Measurements from ENCODE around the gene ADAMTSL5.
A peak's percentile ranks its signal among the peaks of the same experiment; 100 is the strongest.
"Not testable (repeated sequence)": the region's sequence is repeated elsewhere in the genome, so short reads cannot be mapped to it uniquely, and the experiment has no call there.

ADAMTSL5 gene, protein sequence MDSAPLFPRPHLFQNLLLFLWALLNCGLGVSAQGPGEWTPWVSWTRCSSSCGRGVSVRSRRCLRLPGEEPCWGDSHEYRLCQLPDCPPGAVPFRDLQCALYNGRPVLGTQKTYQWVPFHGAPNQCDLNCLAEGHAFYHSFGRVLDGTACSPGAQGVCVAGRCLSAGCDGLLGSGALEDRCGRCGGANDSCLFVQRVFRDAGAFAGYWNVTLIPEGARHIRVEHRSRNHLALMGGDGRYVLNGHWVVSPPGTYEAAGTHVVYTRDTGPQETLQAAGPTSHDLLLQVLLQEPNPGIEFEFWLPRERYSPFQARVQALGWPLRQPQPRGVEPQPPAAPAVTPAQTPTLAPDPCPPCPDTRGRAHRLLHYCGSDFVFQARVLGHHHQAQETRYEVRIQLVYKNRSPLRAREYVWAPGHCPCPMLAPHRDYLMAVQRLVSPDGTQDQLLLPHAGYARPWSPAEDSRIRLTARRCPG

DNA sequence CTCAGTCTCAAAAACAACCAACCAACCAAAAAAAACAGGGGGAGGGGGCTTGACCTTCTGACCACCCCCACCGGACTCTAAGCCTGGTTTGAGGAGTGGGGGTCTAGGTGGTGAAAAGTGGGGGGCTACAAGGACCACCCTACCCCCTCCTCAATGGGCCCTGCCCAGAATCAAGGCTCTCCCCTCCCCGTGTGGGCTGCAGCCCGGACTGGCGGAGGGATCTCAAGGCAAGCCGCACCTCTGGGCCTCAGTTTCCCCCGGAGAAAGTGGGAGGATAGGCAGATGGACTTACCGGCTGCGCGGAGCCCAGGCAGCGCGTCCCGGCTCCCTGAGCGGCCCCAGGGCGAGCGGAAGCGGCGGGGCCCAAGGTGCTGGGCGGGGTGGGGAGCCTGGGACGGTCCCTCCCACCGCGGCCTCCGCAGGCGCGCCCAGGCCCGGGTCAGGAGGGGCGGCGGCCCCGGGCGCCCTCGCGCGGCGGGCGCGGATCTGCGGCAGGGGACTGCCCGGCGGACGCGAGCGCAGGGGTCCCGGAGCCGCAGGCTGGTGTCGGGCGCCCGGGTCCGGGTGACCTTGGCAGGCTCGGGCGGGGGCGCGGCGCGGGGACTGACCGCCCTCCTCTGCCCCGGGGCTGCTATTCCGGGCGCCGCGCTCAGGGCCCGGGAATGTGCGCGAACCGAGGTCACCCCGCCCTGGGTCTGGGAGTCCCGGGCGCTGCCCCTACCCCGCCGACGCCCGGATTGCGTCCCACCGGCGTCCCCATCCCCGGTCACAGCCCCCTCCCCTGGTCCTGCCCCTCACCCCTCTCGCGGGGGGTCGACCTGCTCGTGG lies at the start of gene ADAMTSL5:
Gene ADAMTSL5, minus strand, starts transcription at position 349 of the 828 bp plus-strand sequence. CDS start 2,076 bp downstream, outside the sequence.
- no peak within 1 kb of the TSS for H3K27ac Mint-ChIP-seq
- ATAC-seq: peak; percentile 90
- H3K4me3 Mint-ChIP-seq: peak within 1 kb of the TSS; percentile 79 to 84
- H3K27me3 Mint-ChIP-seq: peaks cover 61% of the 10 kb centered on the region
- H3K4me1 Mint-ChIP-seq: peaks cover 38% of the 10 kb centered on the region
- no peaks in the 10 kb centered on the region for H3K9me3 Mint-ChIP-seq
- DNase-seq: peak; percentile 78 to 81

DNA sequence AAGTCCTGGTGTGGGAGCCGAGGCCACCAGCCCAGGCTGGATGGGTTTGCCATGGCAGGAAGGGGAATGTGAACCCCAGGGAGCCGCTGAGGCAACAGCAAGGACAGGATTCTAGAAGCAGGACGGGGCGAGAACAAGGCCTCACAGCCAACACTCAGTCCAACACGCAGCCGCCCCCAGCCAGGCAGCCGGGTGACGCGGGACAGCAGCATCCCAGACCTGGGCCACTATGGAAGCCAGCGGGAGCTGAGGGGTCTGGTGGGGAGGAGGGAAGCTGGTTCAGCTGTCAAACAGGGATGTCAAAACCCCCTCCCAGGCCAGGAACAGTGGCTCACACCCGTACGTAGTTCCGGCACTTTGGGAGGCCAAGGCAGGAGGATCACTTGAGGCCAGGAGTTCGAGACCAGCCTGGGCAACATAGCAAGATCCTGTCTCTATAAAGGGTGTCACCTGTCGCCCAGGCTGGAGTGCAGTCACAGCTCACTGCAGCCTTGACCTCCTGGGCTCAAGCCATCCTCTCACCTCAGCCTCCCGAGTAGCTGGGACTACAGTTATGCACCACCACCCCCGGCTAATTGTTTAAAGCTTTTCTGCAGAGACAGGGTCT lies 48.5 kb upstream of the ADAMTSL5 start:
- no peak overlapping the region for H3K27ac Mint-ChIP-seq
- H3K4me1 Mint-ChIP-seq: no peaks in the 10 kb centered on the region
- no peak overlapping the region for H3K4me3 Mint-ChIP-seq
- no peaks in the 10 kb centered on the region for H3K9me3 Mint-ChIP-seq
- H3K27me3 Mint-ChIP-seq: no peaks in the 10 kb centered on the region
- ATAC-seq: no peak
- no peak for DNase-seq

DNA sequence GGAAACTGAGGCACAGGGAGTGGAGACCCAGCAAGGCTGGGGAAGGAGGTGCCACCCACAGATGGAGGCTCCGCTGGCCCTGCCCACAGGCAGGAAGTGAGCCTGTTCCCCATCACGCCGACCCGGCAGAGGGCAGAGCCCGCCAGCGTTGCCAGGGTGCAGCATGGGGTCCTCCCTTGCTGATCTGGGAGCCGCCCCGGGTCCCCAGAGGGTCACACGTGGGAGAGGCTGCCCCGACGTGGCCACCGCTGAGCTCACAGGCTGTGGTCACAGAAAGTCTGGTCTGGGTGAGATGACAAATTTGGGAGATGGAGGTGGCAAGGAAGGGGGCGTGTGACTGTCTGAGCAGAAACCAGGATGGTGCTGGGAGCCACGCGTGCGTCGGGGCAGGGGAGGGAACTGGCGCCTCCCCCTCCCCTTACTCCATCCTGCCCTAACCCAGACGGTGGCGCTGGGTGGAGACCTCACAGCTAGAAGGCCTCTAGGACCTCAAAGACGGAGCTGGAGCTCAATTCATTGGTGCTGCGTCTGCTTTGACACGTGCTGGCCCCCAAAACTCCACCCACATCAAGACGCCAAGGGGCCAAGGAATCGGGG lies 47.6 kb upstream of the ADAMTSL5 start:
- H3K4me1 Mint-ChIP-seq: no peaks in the 10 kb centered on the region
- no peaks in the 10 kb centered on the region for H3K9me3 Mint-ChIP-seq
- H3K27me3 Mint-ChIP-seq: no peaks in the 10 kb centered on the region
- DNase-seq: no peak
- H3K4me3 Mint-ChIP-seq: no peak overlapping the region
- H3K27ac Mint-ChIP-seq: peak overlapping the region in 1 of 2 donors; percentile 80
- no peak for ATAC-seq

DNA sequence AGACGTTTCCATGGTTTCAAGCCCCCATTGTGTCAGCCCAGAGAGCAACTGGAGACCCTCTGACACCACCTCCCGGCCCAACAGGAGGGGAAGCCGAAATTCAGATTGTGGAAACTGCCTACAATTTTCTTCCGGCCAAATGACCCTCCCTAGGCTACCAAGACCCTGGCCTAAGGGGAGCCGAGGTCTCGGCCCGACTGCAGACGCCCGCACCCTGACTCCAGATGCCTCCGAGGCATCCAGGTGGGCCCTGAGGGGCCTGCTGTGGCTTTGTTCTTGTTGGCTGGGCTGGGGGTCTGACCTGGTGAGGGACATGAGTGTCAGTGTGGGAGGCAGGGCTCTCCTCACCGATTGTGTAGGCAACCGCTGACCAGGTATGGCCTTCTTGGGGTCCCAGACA lies 45.7 kb upstream of the ADAMTSL5 start:
- H3K4me3 Mint-ChIP-seq: no peak overlapping the region
- H3K27me3 Mint-ChIP-seq: no peaks in the 10 kb centered on the region
- no peak for DNase-seq
- H3K4me1 Mint-ChIP-seq: no peaks in the 10 kb centered on the region
- no peak overlapping the region for H3K27ac Mint-ChIP-seq
- no peaks in the 10 kb centered on the region for H3K9me3 Mint-ChIP-seq
- ATAC-seq: no peak

DNA sequence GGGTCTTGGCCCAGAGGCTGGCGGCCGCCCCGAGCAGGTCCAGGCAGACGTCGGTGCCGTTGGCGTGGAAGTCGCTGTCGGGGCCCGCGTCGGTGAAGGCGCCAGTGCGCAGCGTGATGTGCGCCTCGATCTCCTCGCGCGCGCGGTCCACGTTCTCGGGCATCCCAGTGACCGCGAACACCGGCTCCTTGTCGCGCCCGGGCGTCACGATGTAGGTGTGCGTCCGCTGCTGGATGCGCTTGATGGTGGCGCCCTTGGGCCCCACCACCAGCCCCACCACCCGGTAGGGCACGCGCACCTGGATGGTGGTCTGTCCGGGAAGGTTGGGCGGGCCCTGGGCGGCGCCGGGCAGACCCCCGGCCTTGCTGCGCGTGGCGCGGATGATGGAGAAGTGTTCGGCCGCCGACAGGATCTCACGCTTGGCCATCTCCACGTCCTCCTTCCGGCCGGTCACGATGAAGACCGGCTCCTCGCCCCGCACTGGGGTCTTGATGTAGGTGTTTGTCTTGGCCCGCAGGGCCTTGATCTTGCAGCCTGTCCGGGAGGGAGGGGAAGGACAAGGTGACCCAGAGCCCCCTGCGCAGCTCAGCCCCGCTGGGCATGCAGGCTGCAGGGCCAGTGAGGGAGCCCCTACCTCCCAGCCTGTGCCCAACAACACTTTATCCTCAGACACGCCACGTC lies 43.7 kb upstream of the ADAMTSL5 start:
- H3K27ac Mint-ChIP-seq: no peak overlapping the region
- ATAC-seq: peak; percentile 27
- no peaks in the 10 kb centered on the region for H3K4me1 Mint-ChIP-seq
- H3K4me3 Mint-ChIP-seq: no peak overlapping the region
- peaks cover 12% of the 10 kb centered on the region for H3K27me3 Mint-ChIP-seq
- no peak for DNase-seq
- no peaks in the 10 kb centered on the region for H3K9me3 Mint-ChIP-seq

DNA sequence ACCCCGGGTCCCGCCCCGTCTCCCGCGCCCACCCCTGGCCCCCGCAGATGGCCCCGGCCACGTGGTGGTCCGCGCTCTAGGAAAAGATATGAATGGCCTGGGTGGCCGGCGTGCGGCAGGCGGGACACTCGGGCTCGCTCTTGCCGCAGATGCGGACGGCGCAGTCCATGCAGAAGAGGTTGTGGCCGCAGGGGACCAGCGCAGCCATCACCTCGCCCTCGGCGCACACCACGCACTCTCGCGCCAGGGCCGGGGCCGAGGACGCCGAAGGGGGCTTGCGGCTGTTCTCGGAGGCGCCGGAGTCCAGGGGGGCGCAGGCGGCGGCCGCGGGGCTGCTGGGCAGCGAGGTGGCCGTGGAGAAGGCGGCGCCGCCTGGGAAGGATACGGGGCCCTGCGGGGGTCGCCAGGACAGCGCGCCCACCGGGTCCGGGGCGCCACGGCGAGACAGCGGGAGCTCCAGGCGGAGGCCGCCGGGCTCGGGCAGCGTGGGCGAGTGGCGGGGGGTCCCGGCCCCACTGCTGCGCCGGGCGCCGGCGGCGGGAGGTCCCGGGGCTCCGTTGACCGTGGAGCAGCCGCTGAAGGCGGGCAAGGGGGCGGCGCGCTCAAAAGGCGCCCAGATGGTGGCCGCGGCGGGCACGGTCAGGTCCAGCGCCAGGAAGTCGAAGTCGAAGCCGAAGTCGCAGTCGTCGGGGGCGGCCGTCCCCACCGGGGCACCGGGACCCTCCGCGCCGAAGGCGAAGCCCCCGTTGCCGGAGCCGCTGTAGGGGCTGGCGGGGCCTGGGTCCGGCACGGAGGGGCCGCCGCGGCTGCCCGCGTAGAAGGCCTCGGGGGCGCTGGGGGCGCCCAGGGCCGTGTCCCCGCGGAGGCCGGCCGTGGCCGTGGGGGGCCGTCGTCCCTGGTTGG lies 42.9 kb upstream of the ADAMTSL5 start:
- ATAC-seq (peak; percentile 67), DNase-seq (no peak)
- Mint-ChIP-seq H3K4me3 (no peak overlapping the region), H3K9me3 (no peaks in the 10 kb centered on the region), H3K4me1 (no peaks in the 10 kb centered on the region), H3K27ac (no peak overlapping the region), H3K27me3 (peaks cover 13% of the 10 kb centered on the region)

DNA sequence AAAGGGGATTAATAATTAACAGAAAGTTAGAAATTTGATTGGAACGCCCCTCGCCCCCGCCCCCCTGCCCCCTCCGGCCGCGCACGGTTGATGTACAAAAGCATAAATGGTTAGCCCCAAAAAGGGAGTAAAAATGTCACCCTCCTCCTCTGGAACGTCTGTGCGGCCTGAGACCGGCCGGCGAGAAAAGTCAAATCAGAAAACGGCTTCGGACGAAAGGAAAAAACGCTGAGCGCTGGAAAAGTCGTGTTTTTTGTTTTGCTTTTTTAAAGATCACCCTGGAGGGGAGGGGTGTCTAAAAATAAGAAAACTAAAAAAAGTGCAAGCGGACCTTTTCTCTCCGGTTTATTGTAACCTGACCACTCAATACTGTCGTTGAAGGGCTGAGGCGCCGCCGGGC lies 42.1 kb upstream of the ADAMTSL5 start:
- no peaks in the 10 kb centered on the region for H3K9me3 Mint-ChIP-seq
- no peak overlapping the region for H3K4me3 Mint-ChIP-seq
- no peak for DNase-seq
- no peak for ATAC-seq
- H3K27me3 Mint-ChIP-seq: peaks cover 13% of the 10 kb centered on the region
- no peak overlapping the region for H3K27ac Mint-ChIP-seq
- no peaks in the 10 kb centered on the region for H3K4me1 Mint-ChIP-seq

DNA sequence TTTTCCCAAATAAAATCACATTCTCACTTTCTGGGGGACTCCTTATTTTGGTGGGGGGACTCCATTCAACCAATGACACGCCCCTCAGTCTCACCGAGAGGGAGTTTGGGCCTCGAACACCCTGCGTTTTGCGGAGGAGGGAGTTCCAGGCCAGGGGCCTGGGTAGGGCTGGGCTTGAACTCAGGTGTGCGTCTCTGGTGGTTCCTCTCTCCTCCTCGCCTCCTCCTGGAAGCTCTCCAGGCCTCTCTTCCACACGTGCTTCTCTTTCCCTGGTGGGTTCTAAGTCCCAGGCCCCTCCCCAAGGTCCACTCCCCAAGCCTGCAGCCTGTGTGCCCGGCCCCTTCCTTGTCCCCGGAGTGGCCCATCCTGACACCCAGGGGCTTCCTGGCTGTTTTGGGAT lies 40.6 kb upstream of the ADAMTSL5 start:
- no peak overlapping the region for H3K27ac Mint-ChIP-seq
- DNase-seq: no peak
- H3K4me3 Mint-ChIP-seq: no peak overlapping the region
- ATAC-seq: no peak
- H3K27me3 Mint-ChIP-seq: peaks cover 13% of the 10 kb centered on the region
- no peaks in the 10 kb centered on the region for H3K4me1 Mint-ChIP-seq
- no peaks in the 10 kb centered on the region for H3K9me3 Mint-ChIP-seq

DNA sequence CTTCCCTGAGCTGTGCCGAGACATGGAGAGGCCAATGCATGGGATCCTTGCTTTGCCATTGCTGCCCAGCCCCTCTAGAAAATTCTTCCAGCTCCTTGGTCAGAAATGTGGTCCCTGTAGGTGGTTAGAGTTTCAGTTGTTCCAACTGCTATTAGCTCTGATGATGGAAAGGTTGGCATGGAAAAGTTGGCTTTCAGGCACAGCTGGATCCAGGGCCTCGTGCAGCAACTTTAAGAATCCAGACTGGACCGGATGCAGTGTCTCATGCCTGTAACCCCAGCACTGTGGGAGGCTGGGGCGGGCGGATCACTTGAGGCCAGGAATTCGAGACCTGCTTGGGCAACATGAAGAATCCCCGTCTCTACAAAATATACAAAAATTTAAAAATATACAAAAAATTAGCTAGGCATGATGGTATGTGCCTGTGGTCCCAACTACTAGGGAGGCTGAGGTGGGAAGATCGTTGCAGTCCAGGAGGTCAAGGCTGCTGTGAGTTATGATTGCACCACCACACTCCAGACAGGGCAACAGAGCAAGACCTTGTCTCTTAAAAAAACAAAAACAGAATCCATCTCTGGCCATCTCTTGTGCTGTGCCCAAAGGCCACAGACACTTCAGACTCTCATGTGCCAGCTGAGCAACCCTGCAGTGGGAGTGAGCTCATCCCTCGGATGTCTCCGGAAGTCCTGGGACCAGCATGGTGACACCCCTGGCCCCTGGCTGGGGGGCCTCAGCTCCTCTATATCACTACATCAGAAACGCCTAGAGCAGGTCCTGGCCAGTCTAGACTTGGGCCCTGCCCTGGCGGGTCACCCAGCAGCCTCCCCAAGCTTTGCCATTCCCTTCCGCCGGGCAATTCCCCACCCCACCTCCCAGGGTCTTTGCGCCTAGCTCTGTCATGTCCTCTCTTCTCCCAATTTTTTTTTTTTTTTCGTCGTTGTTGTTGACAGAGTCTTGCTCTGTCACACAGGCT lies 38.5 kb upstream of the ADAMTSL5 start:
- Mint-ChIP-seq H3K27me3 (peaks cover 26% of the 10 kb centered on the region), H3K9me3 (no peaks in the 10 kb centered on the region), H3K4me3 (no peak overlapping the region), H3K4me1 (peaks cover 2% of the 10 kb centered on the region), H3K27ac (no peak overlapping the region)
- ATAC-seq (no peak), DNase-seq (no peak)

DNA sequence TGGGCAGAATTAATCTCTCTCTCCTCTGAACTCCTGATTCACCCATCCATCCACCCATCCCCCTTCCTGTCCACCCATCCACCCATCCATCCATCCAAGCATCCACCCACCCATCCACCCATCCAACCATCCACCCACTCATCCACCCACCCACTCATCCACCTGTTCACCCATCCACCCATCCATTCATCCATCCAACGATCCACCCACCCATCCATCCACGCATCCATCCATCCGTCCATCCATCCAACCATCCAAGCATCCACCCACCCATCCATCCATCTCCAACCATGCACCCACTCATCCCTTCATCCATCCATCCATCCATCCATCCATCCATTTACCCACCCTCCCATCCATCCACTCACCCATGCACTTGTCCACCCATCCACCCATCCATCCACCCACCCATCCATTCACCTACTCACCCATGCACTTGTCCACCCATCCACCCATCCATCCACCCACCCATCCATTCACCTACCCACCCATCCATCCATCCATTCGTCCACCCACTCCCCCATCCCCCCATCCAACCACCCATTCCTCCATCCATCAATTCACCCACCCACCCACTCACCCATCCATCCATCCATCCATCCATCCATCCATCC lies 36.6 kb upstream of the ADAMTSL5 start:
- no peak for ATAC-seq
- H3K4me1 Mint-ChIP-seq: peaks cover 7% of the 10 kb centered on the region
- DNase-seq: no peak
- H3K4me3 Mint-ChIP-seq: no peak overlapping the region
- H3K27ac Mint-ChIP-seq: peak overlapping the region in 1 of 2 donors; percentile 7
- no peaks in the 10 kb centered on the region for H3K9me3 Mint-ChIP-seq
- peaks cover 42% of the 10 kb centered on the region for H3K27me3 Mint-ChIP-seq

DNA sequence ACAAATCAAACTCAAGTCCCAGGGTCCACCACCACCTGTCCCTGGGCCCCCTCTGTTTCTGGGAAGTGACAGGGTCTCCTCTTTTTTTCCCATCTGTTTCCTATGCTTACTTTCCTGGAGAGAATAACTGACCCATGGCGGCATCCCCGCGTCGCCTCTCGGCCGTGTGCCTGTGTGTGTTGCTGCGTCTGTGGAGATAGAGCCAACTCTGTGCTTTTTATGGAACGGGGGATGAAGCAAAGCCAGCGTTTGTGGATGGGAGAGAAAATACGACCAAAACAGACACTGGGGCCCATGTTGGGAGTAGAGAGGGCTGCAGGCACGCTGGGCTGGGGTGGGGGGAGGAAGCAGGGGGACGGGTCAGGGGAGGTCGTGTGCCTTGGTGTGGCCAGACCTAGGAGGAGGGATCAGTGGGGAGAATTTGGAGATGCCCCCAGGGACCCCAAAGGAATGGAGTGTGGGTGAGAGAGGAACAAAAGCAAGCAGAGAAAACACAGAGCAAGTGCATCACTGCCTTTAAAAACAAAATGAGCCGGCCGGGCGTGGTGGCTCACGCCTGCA lies 27.6 kb upstream of the ADAMTSL5 start:
- Mint-ChIP-seq H3K4me3 (no peak overlapping the region), H3K27ac (no peak overlapping the region), H3K4me1 (no peaks in the 10 kb centered on the region), H3K9me3 (no peaks in the 10 kb centered on the region), H3K27me3 (peaks cover 54% of the 10 kb centered on the region)
- DNase-seq: no peak
- ATAC-seq: no peak

DNA sequence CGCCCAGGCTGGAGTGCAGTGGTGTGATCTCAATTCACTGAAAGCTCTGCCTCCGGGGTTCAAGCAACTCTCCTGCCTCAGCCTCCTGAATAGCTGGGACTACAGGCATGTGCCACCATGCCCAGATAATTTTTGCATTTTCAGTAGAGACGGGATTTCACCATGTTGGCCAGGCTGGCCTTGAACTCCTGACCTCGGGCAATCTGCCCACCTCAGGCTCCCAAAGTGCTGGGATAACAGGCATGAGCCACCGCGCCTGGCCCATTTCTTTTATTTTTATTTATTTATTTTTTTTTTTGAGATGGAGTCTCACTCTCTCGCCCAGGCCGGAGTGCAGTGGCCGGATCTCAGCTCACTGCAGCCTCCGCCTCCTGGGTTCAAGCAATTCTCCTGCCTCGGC lies 26.9 kb upstream of the ADAMTSL5 start:
- not testable (repeated sequence) for DNase-seq, H3K4me3 Mint-ChIP-seq, H3K27ac Mint-ChIP-seq, H3K9me3 Mint-ChIP-seq, H3K4me1 Mint-ChIP-seq, ATAC-seq
- peaks cover 56% of the 10 kb centered on the region for H3K27me3 Mint-ChIP-seq

DNA sequence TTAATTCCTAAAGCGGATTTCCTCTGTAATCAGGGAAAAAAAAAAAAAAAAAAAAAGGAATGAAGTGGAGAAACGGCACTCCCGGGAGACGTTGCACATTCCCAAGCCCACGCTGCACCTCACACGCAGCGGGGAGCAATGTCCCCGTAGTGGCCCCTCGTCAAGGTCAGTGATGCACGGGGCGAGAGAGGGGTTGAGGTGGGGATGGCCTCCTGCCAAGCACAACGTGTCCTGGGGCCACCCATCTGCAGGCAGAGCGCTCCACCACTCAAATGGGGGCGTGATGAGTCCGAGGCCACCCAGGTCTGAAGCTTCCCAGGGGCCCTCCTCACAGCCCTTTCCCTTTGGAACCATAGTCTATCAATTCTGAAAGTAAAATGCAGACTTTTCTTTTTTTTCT lies 26.2 kb upstream of the ADAMTSL5 start:
- Mint-ChIP-seq H3K4me3 (no peak overlapping the region), H3K27ac (no peak overlapping the region), H3K9me3 (no peaks in the 10 kb centered on the region), H3K27me3 (peaks cover 48% of the 10 kb centered on the region), H3K4me1 (no peaks in the 10 kb centered on the region)
- ATAC-seq (no peak), DNase-seq (no peak)
